Measurements from ENCODE around the gene PRXL2A. TPM values are rescaled to one million over a fixed set of nuclear protein-coding genes. Genes with fewer than 3 reads are reported as not detected.
"Not testable (repeated sequence)": the region's sequence is repeated elsewhere in the genome, so short reads cannot be mapped to it uniquely, and the experiment has no call there.

The PRXL2A gene
- total RNA-seq, 4 donors from 2014 or later = 65.1 to 106 (median 89.0) TPM

DNA sequence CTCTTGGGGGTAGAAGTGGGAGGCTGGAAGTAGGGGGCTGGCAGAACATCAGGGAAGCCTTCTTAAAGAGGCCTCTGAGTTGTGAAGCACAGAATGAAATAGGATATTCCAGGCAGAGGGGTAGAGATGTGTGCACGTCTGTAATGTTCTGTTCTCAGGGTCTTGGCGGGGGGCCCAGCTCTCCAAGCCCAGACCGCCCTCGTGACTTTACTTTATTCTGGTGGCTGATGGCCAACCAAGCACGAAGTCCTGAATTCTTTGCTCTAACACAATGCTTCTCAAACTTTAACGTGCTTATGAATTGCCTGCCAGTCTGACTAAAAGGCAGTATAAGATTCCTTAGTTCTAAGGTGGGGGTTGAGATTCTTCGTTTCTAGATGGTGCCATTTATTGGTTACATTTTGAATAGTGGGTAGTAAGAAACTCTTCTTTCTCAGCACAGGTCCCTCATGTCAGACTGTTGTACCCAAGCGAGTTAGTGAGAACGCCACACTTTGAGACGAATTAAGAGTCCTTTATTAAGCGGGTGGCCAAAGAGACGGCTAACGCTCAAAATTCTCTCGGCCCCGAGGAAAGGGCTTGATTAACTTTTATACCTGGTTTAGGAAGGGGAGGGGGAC lies 8.2 kb downstream of the PRXL2A start:
- TF ChIP-seq POLR2A (IDR thresholded peaks at IDR 0.05) = no peak
- no peak overlapping the region for H3K4me3 ChIP-seq (ENCODE audit: low read depth, poor library complexity, severe bottlenecking)
- WGBS, 2 donors = 41 to 54% methylated on average over 15 of the region's 15 CpGs
- no peak for DNase-seq (ENCODE audit: low spot score in 2 of 2)
- intact Hi-C loops (cut with DNase I; ENCODE audit: low total_unique reads) = no loop called here

- H3K4me3 ChIP-seq (ENCODE audit: low read depth, poor library complexity, severe bottlenecking); DNase-seq (ENCODE audit: low spot score in 2 of 2); intact Hi-C loops (cut with DNase I; ENCODE audit: low total_unique reads): not testable (repeated sequence)
- 59 to 72% methylated on average over 6 of the region's 6 CpGs for WGBS, 2 donors
Observed at GRCh38 chr10:80417256-80417655, 8.9 kb downstream of the PRXL2A start.

DNA sequence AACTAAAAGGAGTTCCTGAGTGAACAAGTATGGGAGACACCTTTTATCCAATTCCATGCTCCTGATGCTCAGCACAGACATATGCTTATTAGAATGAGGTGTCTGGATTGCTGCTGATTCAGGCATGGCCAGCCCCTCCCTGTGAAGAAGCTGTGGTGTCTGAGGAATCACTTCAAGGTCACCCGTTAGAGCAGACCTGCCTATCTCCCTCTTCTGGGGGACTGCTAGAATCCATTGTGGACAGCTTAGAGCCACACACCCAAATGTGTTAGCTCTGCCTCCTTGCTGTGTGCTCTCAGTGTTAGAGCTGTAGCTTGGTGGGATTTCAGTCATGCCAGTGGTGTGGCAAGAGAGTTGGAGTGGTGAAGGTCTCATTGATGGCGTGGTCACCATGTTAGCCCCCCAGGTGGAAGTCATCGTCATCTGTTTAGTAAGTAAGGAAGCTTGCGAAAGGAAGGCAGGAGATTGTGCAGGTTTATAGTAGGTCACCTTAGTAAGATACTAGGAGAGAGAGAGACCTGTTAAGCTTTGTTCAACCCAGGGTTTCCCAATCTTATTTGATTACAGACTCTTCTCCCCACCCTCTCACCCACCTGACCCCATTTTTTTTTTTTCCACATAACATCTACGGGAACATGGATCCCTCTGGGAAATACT lies 12.8 kb downstream of the PRXL2A start:
- intact Hi-C loops (cut with DNase I; ENCODE audit: low total_unique reads) = no loop called here
- TF ChIP-seq POLR2A (IDR thresholded peaks at IDR 0.05) = no peak
- TF ChIP-seq CTCF (IDR thresholded peaks at IDR 0.05) = no peak
- DNase-seq (ENCODE audit: low spot score in 2 of 2) = no peak
- 77 to 87% methylated on average over 5 of the region's 5 CpGs for WGBS, 2 donors
- H3K4me3 ChIP-seq (ENCODE audit: low read depth, poor library complexity, severe bottlenecking) = no peak overlapping the region

DNA sequence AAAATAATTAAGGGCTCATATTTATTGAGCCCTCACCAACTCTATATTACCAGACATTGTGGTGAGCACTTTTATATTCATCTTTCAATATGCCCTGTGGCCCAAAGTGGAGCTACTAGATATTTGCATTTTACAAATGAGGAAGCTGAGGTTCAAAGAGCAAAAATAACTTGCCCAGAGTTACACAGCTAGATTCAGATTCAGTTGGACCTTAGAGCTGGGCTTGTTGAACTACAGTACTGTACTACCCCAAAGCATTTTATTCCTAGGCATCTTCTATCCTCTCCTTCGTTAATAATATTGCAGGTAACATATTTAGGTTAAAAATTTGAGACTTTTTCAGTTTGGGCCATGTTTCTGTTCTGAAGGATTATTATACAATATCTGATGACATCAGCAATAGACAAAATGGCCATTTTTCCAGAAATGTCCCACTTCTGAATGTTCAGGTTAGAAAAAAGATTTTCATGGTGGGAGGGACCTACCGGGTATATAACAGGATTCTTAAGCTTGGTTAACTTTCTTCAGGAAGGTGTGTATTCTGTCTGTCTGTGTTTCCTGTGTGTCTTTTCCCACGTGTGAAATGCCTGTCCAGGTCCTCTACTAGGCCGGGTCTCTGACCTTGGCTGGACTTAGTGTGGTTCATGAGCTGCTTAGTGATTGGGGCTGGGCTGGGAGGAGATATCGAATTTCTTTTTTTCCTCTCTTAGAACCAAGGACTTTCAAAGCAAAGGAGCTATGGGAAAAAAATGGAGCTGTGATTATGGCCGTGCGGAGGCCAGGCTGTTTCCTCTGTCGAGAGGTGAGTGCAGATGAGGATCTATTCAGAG lies 13.6 kb downstream of the PRXL2A start:
- intact Hi-C loops (cut with DNase I; ENCODE audit: low total_unique reads) = no loop called here
- DNase-seq (ENCODE audit: low spot score in 2 of 2) = no peak
- no peak overlapping the region for H3K4me3 ChIP-seq (ENCODE audit: low read depth, poor library complexity, severe bottlenecking)
- WGBS, 2 donors = 81 to 91% methylated on average over 8 of the region's 8 CpGs
- no peak for TF ChIP-seq POLR2A (IDR thresholded peaks at IDR 0.05)
- TF ChIP-seq CTCF (IDR thresholded peaks at IDR 0.05) = no peak

DNA sequence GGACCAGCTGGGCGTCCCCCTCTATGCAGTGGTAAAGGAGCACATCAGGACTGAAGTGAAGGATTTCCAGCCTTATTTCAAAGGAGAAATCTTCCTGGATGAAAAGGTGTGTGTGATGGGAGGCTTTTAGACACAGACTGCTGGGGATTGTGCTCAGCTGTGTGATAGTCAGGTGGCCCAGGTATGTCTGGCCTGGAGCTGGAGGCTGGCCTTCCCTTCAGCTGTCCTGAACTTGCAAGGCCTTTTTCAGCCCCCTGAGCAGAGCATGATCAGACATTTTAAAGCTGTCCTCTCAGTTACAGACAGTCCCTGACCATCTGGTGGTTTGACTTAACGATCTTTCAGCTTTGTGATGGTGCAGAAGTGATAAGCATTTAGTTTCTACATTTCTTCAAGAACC lies 17.6 kb downstream of the PRXL2A start:
- no peak for DNase-seq (ENCODE audit: low spot score in 2 of 2)
- intact Hi-C loops (cut with DNase I; ENCODE audit: low total_unique reads) = no loop called here
- 94 to 96% methylated on average over 2 of the region's 2 CpGs for WGBS, 2 donors
- no peak overlapping the region for H3K4me3 ChIP-seq (ENCODE audit: low read depth, poor library complexity, severe bottlenecking)
- TF ChIP-seq CTCF (IDR thresholded peaks at IDR 0.05) = no peak
- no peak for TF ChIP-seq POLR2A (IDR thresholded peaks at IDR 0.05)

GRCh38 chr10:80427541-80427940 lies 19.2 kb downstream of the PRXL2A start:
- no peak overlapping the region for H3K4me3 ChIP-seq (ENCODE audit: low read depth, poor library complexity, severe bottlenecking)
- 100% methylated on average over 2 of the region's 2 CpGs for WGBS, 2 donors
- no peak for TF ChIP-seq POLR2A (IDR thresholded peaks at IDR 0.05)
- no peak for TF ChIP-seq CTCF (IDR thresholded peaks at IDR 0.05)
- intact Hi-C loops (cut with DNase I; ENCODE audit: low total_unique reads) = no loop called here
- no peak for DNase-seq (ENCODE audit: low spot score in 2 of 2)

All from lower leg skin (tissue), 4 donors.